ENCODE measurements around the gene PGAP1.
A peak's percentile ranks its signal among the peaks of the same experiment; 100 is the strongest.

The PGAP1 gene

GRCh38 chr2:196926562-196927375 lies at the start of gene PGAP1:
TSS of gene PGAP1 (minus strand) at chr2:196926707. CDS start at chr2:196926616, 91 bp downstream.
- peak; percentile 89 for DNase-seq

- no peak for DNase-seq
Observed at GRCh38 chr2:196974970-196975369, 48.5 kb upstream of the PGAP1 start.

- DNase-seq = no peak
Observed at GRCh38 chr2:196971574-196972279, 45.2 kb upstream of the PGAP1 start.

DNA sequence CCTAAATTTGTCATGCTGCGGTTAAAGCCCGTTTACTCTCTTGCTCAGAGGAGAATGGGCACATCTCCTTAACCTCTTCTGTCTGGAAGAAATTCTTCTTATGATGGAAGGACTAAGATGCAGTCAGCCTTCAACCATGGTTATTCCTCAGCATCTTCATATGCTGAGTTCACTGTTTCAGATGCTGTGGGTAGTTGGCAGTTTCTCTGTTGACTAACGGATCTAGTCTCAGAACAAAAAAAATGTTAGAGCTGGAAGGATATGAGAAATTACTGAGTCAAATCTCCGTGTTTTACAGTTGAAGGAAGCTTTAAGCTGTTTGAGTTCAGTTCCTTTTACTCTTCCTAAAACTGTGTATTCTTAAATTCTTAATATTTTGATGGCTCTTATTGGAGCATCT lies 43.6 kb upstream of the PGAP1 start:
- no peak for DNase-seq

GRCh38 chr2:196968516-196968915 lies 42.0 kb upstream of the PGAP1 start:
- DNase-seq = no peak

GRCh38 chr2:196967775-196968174 lies 41.3 kb upstream of the PGAP1 start:
- DNase-seq = no peak

GRCh38 chr2:196967116-196967515 lies 40.6 kb upstream of the PGAP1 start:
- DNase-seq = no peak

DNA sequence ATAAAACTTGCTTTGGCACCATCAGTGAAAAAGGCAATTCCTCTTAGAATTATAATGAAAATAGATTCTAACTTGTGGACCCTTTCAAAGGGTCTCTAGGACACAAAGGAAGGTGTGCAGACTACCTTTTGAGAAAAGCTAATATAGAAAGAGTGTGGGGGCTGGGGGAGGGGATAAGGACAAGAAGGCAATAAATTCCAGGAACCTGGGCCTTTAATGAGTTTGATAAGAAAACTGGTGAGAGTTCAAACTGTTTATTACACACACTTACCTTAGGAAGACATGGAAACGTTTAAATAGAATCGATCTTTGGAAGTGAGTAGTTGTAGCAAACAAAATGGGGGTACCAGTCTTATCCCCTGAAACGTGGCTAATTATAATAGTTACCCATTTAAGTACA lies 39.6 kb upstream of the PGAP1 start:
- DNase-seq = no peak

DNA sequence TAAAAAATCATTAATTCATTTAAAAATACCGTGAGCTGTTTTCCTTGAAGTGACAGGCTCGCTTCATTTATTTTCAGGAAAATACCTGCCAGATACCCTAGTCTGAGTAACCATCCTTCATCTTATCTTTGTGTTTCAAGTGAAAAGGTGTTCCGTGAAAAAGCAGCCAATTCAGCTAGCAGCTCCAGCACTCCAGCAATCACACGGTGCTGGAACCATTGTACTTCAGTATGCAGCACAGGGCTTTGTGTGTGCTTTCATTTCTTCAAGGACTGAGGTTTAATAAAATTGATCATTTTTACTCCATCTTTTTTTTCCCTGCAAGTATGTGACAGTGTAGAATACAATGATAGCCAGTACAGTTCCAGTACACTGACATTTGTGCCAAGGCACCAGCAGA lies 39.1 kb upstream of the PGAP1 start:
- no peak for DNase-seq

GRCh38 chr2:196963961-196964360 lies 37.5 kb upstream of the PGAP1 start:
- no peak for DNase-seq

- DNase-seq = no peak
Observed at GRCh38 chr2:196963043-196963442, 36.5 kb upstream of the PGAP1 start.

DNA sequence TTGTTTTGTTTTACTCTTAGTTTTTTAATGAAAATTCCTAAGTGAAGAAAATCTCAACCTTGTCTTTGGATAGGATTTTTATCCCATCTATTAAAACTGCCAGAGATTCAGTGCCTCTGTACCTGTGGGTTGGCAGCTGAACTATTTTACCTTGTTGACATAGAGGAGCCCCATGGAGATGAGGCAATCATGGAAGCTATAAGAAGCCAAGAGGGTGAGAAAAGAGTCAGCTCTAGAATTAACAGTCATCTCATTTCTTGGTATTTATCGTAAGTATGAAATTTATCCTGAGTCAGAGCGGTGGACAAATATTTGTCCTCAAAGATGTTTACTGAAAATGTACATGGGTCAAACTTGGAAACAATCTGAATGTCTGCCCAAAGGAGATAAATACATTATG lies 35.8 kb upstream of the PGAP1 start:
- no peak for DNase-seq

- DNase-seq = no peak
Observed at GRCh38 chr2:196961889-196962288, 35.4 kb upstream of the PGAP1 start.

GRCh38 chr2:196959734-196960338 lies 33.3 kb upstream of the PGAP1 start:
- DNase-seq = no peak

GRCh38 chr2:196959281-196959680 lies 32.8 kb upstream of the PGAP1 start:
- no peak for DNase-seq

GRCh38 chr2:196957881-196958525 lies 31.5 kb upstream of the PGAP1 start:
- DNase-seq = no peak

DNA sequence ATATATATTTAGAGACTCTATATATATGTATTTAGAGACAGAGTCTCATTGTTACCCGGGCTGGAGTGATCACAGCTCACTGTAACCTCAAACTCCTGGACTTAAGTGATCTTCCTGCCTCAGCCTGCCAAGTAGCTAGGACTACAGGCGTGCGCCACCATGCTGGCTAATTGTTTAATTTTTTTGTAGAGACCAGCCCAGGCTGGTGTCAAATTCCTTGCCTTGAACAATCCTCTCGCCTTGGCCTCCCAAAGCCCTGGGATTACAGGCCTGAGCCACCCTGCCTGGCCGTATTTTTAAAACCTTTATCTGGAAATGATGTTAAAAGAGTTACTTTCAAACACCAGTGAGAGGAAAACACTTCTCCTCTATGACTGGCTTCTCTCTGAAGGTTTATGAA lies 30.9 kb upstream of the PGAP1 start:
- no peak for DNase-seq

DNA sequence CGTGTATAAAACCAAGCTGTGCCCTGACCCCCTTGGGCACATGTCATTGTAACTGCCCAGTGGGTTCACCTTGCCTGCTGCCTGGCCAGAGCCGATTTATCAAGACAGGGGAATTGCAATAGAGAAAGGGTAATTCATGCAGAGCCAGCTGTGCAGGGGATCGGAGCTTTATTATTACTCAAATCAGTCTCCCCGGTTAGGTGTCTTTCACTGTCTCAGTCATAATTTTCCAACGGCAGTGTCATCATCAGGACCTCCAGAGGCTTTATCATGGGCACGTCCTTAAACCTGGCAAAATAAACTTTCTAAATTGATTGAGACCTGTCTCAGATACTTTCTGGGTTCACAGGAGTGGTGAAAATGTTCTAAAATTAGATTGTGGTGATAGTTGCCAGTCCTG lies 29.6 kb upstream of the PGAP1 start:
- DNase-seq = no peak

GRCh38 chr2:196955036-196955435 lies 28.5 kb upstream of the PGAP1 start:
- no peak for DNase-seq

- no peak for DNase-seq
Observed at GRCh38 chr2:196954001-196954400, 27.5 kb upstream of the PGAP1 start.

DNA sequence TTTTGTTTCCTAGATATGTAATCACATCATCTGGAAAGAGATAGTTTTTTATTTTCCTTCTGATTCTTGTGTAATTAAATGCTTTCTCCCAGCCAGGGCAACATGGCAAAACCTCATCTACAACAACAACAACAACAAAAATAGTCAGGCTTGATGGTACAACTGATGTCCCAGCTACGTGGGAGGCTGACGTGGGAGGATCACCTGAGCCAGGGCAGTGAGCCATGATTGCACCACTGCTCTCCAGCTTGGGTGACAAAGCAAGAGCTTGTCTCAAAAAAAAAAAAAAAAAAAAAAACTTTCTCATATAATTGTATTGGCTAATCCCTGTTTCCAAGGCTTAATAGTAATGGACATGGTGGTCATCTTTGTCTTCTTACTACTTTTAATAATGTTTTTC lies 26.4 kb upstream of the PGAP1 start:
- no peak for DNase-seq

GRCh38 chr2:196951973-196952372 lies 25.5 kb upstream of the PGAP1 start:
- DNase-seq = no peak

DNA sequence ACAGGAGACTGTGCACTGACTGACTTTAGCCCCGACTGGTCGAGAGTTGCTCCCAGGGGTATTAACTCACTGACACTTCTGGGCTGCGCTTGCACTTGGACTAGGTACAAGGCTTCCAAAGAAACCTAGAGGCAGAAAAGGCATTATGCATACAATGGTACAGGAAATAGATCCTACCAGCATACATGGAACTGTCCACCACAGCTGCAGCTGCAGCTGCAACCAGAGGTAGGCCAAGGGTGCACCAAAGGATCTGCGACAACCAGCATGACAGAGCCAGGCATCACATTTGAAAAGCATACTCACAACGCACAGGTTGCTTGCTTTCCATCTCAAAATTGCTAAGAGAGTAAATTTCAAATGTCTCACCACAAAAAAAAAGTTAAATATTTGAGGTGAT lies 22.6 kb upstream of the PGAP1 start:
- no peak for DNase-seq

GRCh38 chr2:196944570-196944969 lies 18.1 kb upstream of the PGAP1 start:
- no peak for DNase-seq

All from DMS79 (cell line).